Nephron (organoid): ENCODE data around the gene NUP37.
"Not testable (repeated sequence)": the region's sequence is repeated elsewhere in the genome, so short reads cannot be mapped to it uniquely, and the experiment has no call there.

Source experiments
- H3K27ac Mint-ChIP-seq, 3 experiments: 2 replicates each; pipeline ENCODE4 v1.8.0; 2020; ENCODE audit warnings: mixed read lengths in 3 of 3, mild to moderate bottlenecking in 2 of 3, moderate library complexity in 1 of 3
- H3K27me3 Mint-ChIP-seq: 2 replicates; pipeline ENCODE4 v1.8.0; 2021; ENCODE audit warnings: low read depth, mild to moderate bottlenecking, moderate library complexity, mixed read lengths
- H3K36me3 Mint-ChIP-seq: 2 replicates; pipeline ENCODE4 v1.8.0; 2020; ENCODE audit warnings: low read depth, mixed read lengths
- H3K4me1 Mint-ChIP-seq: 2 replicates; pipeline ENCODE4 v1.8.0; 2020; ENCODE audit warnings: mixed read lengths
- H3K4me3 Mint-ChIP-seq, 3 experiments: 2 replicates each; pipeline ENCODE4 v1.8.0; 2020; ENCODE audit warnings: mild to moderate bottlenecking in 3 of 3, mixed read lengths in 3 of 3, moderate library complexity in 2 of 3
- H3K9me3 Mint-ChIP-seq: 2 replicates; pipeline ENCODE4 v1.8.0; 2020; ENCODE audit warnings: mixed read lengths
- CTCF ChIP-seq, 3 experiments: fragments of 200-600 bp; sonication (generic); IDR thresholded peaks; one replicate each; pipeline ENCODE4 v1.5.0; 2021; ENCODE audit warnings: antibody characterized with exemption in 3 of 3; ENCODE audit not compliant: unreplicated experiment in 3 of 3

NUP37 gene

GRCh38 chr12:102119674-102120563 is at the start of gene NUP37, which contains the start of gene PARPBP:
TSS of gene NUP37 (minus strand) at chr12:102120114. CDS start at chr12:102118518, 1,596 bp downstream.
TSS of gene PARPBP (plus strand) at chr12:102120183. CDS start at chr12:102123889, 3,706 bp downstream.
- no peak for TF ChIP-seq CTCF (IDR thresholded peaks at IDR 0.05; ENCODE audit: unreplicated experiment in 3 of 3)
- Mint-ChIP-seq H3K36me3 (peaks cover 18% of the 10 kb centered on the region), H3K9me3 (no peaks in the 10 kb centered on the region), H3K27ac (peak within 1 kb of the TSS; percentile 84 to 93 (median 93)), H3K4me1 (peaks cover 9% of the 10 kb centered on the region), H3K4me3 (peak within 1 kb of the TSS; percentile 86 to 91 (median 90)), H3K27me3 (no peaks in the 10 kb centered on the region)

- Mint-ChIP-seq H3K27me3 (no peaks in the 10 kb centered on the region), H3K9me3 (no peaks in the 10 kb centered on the region), H3K36me3 (peaks cover 15% of the 10 kb centered on the region), H3K27ac (no peak overlapping the region), H3K4me3 (no peak overlapping the region), H3K4me1 (peaks cover 5% of the 10 kb centered on the region)
- no peak for TF ChIP-seq CTCF (IDR thresholded peaks at IDR 0.05; ENCODE audit: unreplicated experiment in 3 of 3)
Observed at GRCh38 chr12:102167821-102168604, 48.1 kb upstream of the NUP37 start.

- no peak overlapping the region for H3K4me3 Mint-ChIP-seq
- H3K9me3 Mint-ChIP-seq, result no peaks in the 10 kb centered on the region
Observed at GRCh38 chr12:102163383-102163782, 43.5 kb upstream of the NUP37 start.

GRCh38 chr12:102155206-102155605 is 35.3 kb upstream of the NUP37 start:
- not testable (repeated sequence) for H3K4me3 Mint-ChIP-seq, H3K4me1 Mint-ChIP-seq, H3K27me3 Mint-ChIP-seq, H3K27ac Mint-ChIP-seq, H3K9me3 Mint-ChIP-seq
- peaks cover 19% of the 10 kb centered on the region for H3K36me3 Mint-ChIP-seq

More at GRCh38 chr12:102163383-102163782, 43.5 kb upstream of the NUP37 start:
- H3K27me3 Mint-ChIP-seq, result no peaks in the 10 kb centered on the region
- H3K36me3 Mint-ChIP-seq, result peaks cover 15% of the 10 kb centered on the region
- no peak overlapping the region for H3K27ac Mint-ChIP-seq
- H3K4me1 Mint-ChIP-seq, result no peaks in the 10 kb centered on the region
- TF ChIP-seq CTCF (IDR thresholded peaks at IDR 0.05; ENCODE audit: unreplicated experiment in 3 of 3), result no peak

GRCh38 chr12:102147062-102147587 is 27.2 kb upstream of the NUP37 start:
- H3K4me3 Mint-ChIP-seq, H3K27ac Mint-ChIP-seq, H3K27me3 Mint-ChIP-seq, H3K4me1 Mint-ChIP-seq, H3K9me3 Mint-ChIP-seq: not testable (repeated sequence)
- peaks cover 46% of the 10 kb centered on the region for H3K36me3 Mint-ChIP-seq

- peaks cover 69% of the 10 kb centered on the region for H3K36me3 Mint-ChIP-seq
- peaks cover 26% of the 10 kb centered on the region for H3K9me3 Mint-ChIP-seq
- H3K27me3 Mint-ChIP-seq, result no peaks in the 10 kb centered on the region
- H3K4me3 Mint-ChIP-seq, result no peak overlapping the region
- no peaks in the 10 kb centered on the region for H3K4me1 Mint-ChIP-seq
- no peak for TF ChIP-seq CTCF (IDR thresholded peaks at IDR 0.05; ENCODE audit: unreplicated experiment in 3 of 3)
- H3K27ac Mint-ChIP-seq, result no peak overlapping the region
Observed at GRCh38 chr12:102144221-102144620, 24.3 kb upstream of the NUP37 start.

- peaks cover 32% of the 10 kb centered on the region for H3K9me3 Mint-ChIP-seq
- not testable (repeated sequence) for H3K4me1 Mint-ChIP-seq, H3K27ac Mint-ChIP-seq, H3K27me3 Mint-ChIP-seq, H3K4me3 Mint-ChIP-seq
- H3K36me3 Mint-ChIP-seq, result peaks cover 79% of the 10 kb centered on the region
Observed at GRCh38 chr12:102142866-102143373, 23.0 kb upstream of the NUP37 start.

GRCh38 chr12:102137619-102138018 is 17.7 kb upstream of the NUP37 start:
- Mint-ChIP-seq H3K36me3 (peaks cover 94% of the 10 kb centered on the region), H3K9me3 (peaks cover 37% of the 10 kb centered on the region)
- not testable (repeated sequence) for H3K4me3 Mint-ChIP-seq, H3K4me1 Mint-ChIP-seq, H3K27me3 Mint-ChIP-seq, H3K27ac Mint-ChIP-seq

- peaks cover 82% of the 10 kb centered on the region for H3K36me3 Mint-ChIP-seq
- not testable (repeated sequence) for H3K27ac Mint-ChIP-seq, H3K4me3 Mint-ChIP-seq, H3K4me1 Mint-ChIP-seq, H3K27me3 Mint-ChIP-seq
- H3K9me3 Mint-ChIP-seq, result peaks cover 18% of the 10 kb centered on the region
Observed at GRCh38 chr12:102131442-102131841, 11.5 kb upstream of the NUP37 start.

GRCh38 chr12:102130720-102131119 is 10.8 kb upstream of the NUP37 start:
- not testable (repeated sequence) for H3K4me1 Mint-ChIP-seq, H3K4me3 Mint-ChIP-seq, H3K27ac Mint-ChIP-seq, H3K27me3 Mint-ChIP-seq
- H3K9me3 Mint-ChIP-seq, result peaks cover 18% of the 10 kb centered on the region
- H3K36me3 Mint-ChIP-seq, result peaks cover 82% of the 10 kb centered on the region
